ENCODE results near the gene MTR. TPM values are rescaled to one million over a fixed set of nuclear protein-coding genes. Genes with fewer than 3 reads are reported as not detected.
"Not testable (repeated sequence)": the region's sequence is repeated elsewhere in the genome, so short reads cannot be mapped to it uniquely, and the experiment has no call there.

MTR gene
- polyA plus RNA-seq, 5 donors = 26.1 to 50.2 (median 42.9) TPM

- no peak for DNase-seq
These were observed 101.6 kb downstream of the MTR start for GRCh38 chr1:236896716-236897115.

GRCh38 chr1:236904892-236905741 is 110.0 kb downstream of the MTR start:
- DNase-seq = no peak

- DNase-seq = no peak
These were observed 112.1 kb downstream of the MTR start for GRCh38 chr1:236907205-236907604.

- DNase-seq = no peak
These were observed 113.6 kb downstream of the MTR start for GRCh38 chr1:236908669-236909068.

GRCh38 chr1:236911047-236911446 is 116.0 kb downstream of the MTR start:
- not testable (repeated sequence) for DNase-seq

- DNase-seq = no peak
These were observed 118.4 kb downstream of the MTR start for GRCh38 chr1:236913371-236914037.

GRCh38 chr1:236914375-236914774 is 119.3 kb downstream of the MTR start:
- DNase-seq = no peak

- DNase-seq = no peak
These were observed 121.2 kb downstream of the MTR start for GRCh38 chr1:236916131-236916800.

GRCh38 chr1:236917448-236917847 is 122.4 kb downstream of the MTR start:
- DNase-seq = no peak

GRCh38 chr1:236920286-236920894 is 125.3 kb downstream of the MTR start:
- DNase-seq = no peak

- no peak for DNase-seq
These were observed 126.5 kb downstream of the MTR start for GRCh38 chr1:236921610-236922009.

- DNase-seq = no peak
These were observed 127.1 kb downstream of the MTR start for GRCh38 chr1:236922190-236922589.

- DNase-seq = no peak
These were observed 130.3 kb downstream of the MTR start for GRCh38 chr1:236925386-236925785.

- no peak for DNase-seq
These were observed 135.4 kb downstream of the MTR start for GRCh38 chr1:236930503-236930902.

GRCh38 chr1:236938760-236939159 is 143.7 kb downstream of the MTR start:
- no peak for DNase-seq

GRCh38 chr1:236942431-236942830 is 147.3 kb downstream of the MTR start:
- no peak for DNase-seq

- no peak for DNase-seq
These were observed 149.5 kb downstream of the MTR start for GRCh38 chr1:236944556-236944955.

- DNase-seq = no peak
These were observed 149.9 kb downstream of the MTR start for GRCh38 chr1:236945002-236945401.

- no peak for DNase-seq
These were observed 152.7 kb downstream of the MTR start for GRCh38 chr1:236947794-236948193.

- DNase-seq = no peak
These were observed 153.3 kb downstream of the MTR start for GRCh38 chr1:236948381-236948780.

- no peak for DNase-seq
These were observed 153.9 kb downstream of the MTR start for GRCh38 chr1:236948996-236949395.

- DNase-seq = no peak
These were observed 155.3 kb downstream of the MTR start for GRCh38 chr1:236950365-236950764.

Measured in right lung (tissue), 5 donors.